Activated CD8-positive, alpha-beta memory T cell treated with anti-CD3 and anti-CD28 coated beads, Interleukin-2, amount 10 ng/mL, durations not matched to agents 7 days and 5 days (primary cell): ENCODE results near the gene ROS1. TPM values are rescaled to one million over a fixed set of nuclear protein-coding genes. Genes with fewer than 3 reads are reported as not detected.
"Not testable (repeated sequence)": the region's sequence is repeated elsewhere in the genome, so short reads cannot be mapped to it uniquely, and the experiment has no call there.

Experiments
- ATAC-seq: fragments of 150-1000 bp; cut with Tn5 transposase; one replicate; pipeline ENCODE4 v1.10.0; 2021; ENCODE audit warnings: moderate library complexity
- CTCF ChIA-PET: fragments of 350-600 bp; sonication (Branson Sonifier 250); formaldehyde crosslinking; loops from one replicate; lab custom pipeline; 2021; ENCODE audit warnings: antibody characterized with exemption; lab: Charles Lee
- DNase-seq: peaks from one replicate; pipeline ENCODE4 v3.0.0-alpha.2; 2020
- H3K27ac Mint-ChIP-seq: one replicate; pipeline ENCODE4 v1.8.0; 2021; ENCODE audit warnings: mild to moderate bottlenecking, mixed read lengths
- H3K27me3 Mint-ChIP-seq: one replicate; pipeline ENCODE4 v1.8.0; 2021; ENCODE audit warnings: mixed read lengths
- H3K36me3 Mint-ChIP-seq: one replicate; pipeline ENCODE4 v1.8.0; 2021; ENCODE audit warnings: mild to moderate bottlenecking, mixed read lengths
- H3K4me1 Mint-ChIP-seq: one replicate; pipeline ENCODE4 v1.8.0; 2021; ENCODE audit warnings: mixed read lengths
- H3K4me3 Mint-ChIP-seq: one replicate; pipeline ENCODE4 v1.8.0; 2021; ENCODE audit warnings: mild to moderate bottlenecking, moderate library complexity, mixed read lengths
- H3K9me3 Mint-ChIP-seq: one replicate; pipeline ENCODE4 v1.8.0; 2022; ENCODE audit warnings: low read depth, mixed read lengths
- total RNA-seq, 2 experiments: library from RNA; stranded (reverse); gene quantifications; one replicate each; pipeline ENCODE4 v1.2.3, GENCODE V29; 2021

ROS1 gene
- total RNA-seq, 2 experiments from 2014 or later: not detected

DNA sequence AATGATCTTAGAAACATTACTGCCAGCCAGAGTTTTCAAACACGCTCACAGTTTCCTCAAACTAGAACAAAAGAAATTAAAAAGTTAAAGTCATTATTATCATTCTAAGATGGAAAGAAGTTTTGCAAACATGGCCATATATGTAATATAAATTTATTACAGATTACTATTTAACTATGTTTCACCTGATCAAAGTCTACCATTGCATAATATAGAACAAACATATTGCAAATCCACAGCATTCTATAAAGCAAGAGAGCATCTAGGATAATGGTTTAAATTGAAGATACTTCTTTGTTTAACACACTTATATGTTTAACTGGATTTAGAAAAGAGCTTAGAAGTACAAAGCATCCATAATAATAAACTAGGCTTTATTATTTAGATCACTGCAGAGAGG, 30.5 kb upstream of the ROS1 start:
- no peak overlapping the region for H3K27ac Mint-ChIP-seq
- peaks cover 31% of the 10 kb centered on the region for H3K27me3 Mint-ChIP-seq
- no peaks in the 10 kb centered on the region for H3K9me3 Mint-ChIP-seq
- CTCF ChIA-PET: interaction anchor here (1.2 to 1.7 kb wide), 2 partner anchors 9 to 100 kb away, joined by 4 to 5 read pairs; no protein-coding TSS in a partner anchor
- ATAC-seq: no peak
- H3K4me1 Mint-ChIP-seq: peaks cover 7% of the 10 kb centered on the region
- no peaks in the 10 kb centered on the region for H3K36me3 Mint-ChIP-seq
- no peak for DNase-seq
- no peak overlapping the region for H3K4me3 Mint-ChIP-seq

DNA sequence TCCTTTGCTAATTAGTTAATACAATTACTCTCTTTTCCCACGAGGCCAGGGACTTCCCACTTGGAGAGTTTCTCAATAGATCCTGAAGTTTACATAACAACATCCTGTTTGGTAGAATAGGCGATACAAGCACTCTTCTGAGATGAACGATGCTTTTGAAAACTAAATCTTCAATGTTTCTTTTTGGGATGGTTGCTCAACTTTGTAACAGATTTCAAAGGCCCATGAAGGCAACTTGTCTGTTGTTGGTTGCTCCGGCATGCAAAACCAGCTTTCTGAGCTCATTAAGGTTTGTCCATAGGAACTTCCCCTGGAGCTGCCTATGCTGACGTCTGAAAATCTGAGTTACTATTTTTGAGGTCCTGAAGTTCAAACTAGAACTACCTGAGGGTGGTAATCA, 25.9 kb upstream of the ROS1 start:
- H3K27me3 Mint-ChIP-seq: peaks cover 49% of the 10 kb centered on the region
- DNase-seq (no peak), ATAC-seq (no peak)
- no peaks in the 10 kb centered on the region for H3K4me1 Mint-ChIP-seq
- H3K4me3 Mint-ChIP-seq: no peak overlapping the region
- CTCF ChIA-PET: interaction anchor here (0.9 to 1.9 kb wide), 6 partner anchors 27 to 153 kb away, joined by 3 to 9 read pairs (median 6); partner anchors contain the start of gene GOPC
- no peaks in the 10 kb centered on the region for H3K9me3 Mint-ChIP-seq
- no peak overlapping the region for H3K27ac Mint-ChIP-seq
- no peaks in the 10 kb centered on the region for H3K36me3 Mint-ChIP-seq

DNA sequence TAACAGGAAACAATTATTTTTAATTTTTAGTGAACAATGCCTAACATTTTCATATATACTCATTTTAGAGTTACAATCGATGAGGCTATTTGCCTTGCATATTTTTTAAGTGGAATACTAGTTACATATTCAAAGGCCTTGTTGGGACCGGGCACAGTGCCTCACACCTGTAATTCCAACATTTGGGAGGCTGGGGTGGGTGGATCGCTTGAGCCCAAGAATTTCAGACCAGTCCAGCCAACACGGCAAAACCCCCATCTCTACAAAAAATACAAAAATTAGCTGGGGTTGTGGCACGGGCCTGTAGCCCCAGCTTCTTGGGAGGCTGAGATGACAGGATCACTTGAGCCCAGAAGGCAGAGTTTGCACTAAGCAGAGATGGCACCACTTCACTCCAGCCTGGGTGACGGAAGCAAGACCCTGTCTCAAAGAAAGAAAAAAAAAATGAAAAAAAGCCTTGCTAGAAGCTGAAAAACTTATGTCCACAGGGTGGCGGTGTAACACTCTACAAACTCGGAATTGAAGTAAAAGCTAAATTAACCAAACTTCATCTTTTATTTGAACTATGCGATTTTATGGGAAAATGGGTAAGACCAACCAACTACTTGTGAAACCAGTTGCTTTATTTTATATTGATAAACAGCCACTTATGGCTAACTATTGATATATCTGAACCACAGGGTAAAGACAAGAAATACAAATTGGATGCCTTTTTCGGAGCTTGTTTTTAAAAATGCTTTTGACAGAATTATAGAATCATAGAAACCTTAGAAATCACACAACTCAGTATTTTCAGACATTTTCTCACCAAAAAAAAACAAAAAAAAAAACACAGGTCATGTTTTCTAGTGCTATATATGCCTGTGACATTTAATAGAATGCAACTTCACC, 24.1 kb upstream of the ROS1 start:
- no peak overlapping the region for H3K27ac Mint-ChIP-seq
- peak; percentile 47 for ATAC-seq
- H3K27me3 Mint-ChIP-seq: peaks cover 53% of the 10 kb centered on the region

DNA sequence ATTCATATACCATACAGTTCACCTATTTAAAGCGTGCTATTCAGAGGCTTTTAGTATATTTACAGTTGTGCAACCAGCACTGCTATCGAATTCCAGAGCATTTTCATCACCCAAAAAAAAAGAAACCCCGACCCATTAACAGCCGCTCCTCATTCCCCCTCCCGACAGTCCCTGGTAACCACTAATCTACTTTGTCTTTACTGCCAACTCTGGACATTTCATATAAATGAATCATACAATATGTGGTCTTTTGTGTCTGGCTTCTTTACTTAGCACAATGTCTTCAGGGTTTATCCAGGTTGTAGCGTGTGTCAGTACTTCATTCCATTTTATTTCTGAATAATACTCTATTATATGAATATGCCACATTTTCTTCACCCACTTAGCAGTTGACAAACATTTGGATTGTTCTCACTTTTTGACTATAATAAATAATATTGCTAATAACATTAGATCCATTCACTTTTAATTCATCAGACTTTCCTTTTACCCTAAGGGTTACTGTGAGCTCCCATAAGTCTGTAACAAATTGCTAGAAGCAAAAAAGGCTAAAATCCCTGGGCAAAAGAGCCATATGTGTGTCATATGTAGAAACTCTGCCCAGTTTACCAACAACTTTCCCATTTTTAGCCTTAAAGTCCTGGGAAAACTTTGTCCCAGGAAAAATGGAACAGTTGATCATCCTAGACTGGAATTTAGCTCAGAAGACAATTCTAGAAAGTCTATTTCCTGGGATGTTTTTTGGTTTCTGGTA, 23.2 kb upstream of the ROS1 start:
- H3K4me3 Mint-ChIP-seq: no peak overlapping the region
- no peaks in the 10 kb centered on the region for H3K36me3 Mint-ChIP-seq
- peaks cover 53% of the 10 kb centered on the region for H3K27me3 Mint-ChIP-seq
- DNase-seq: no peak
- H3K4me1 Mint-ChIP-seq: no peaks in the 10 kb centered on the region
- CTCF ChIA-PET: interaction anchor here (0.6 to 2.9 kb wide), 19 partner anchors 12 to 176 kb away, joined by 3 to 69 read pairs (median 6); partner anchors contain the start of gene GOPC
- no peak for ATAC-seq
- no peak overlapping the region for H3K27ac Mint-ChIP-seq
- no peaks in the 10 kb centered on the region for H3K9me3 Mint-ChIP-seq

More for the DNA sequence above, 24.1 kb upstream of the ROS1 start:
- peak; percentile 69 for DNase-seq
- H3K4me3 Mint-ChIP-seq: no peak overlapping the region
- no peaks in the 10 kb centered on the region for H3K9me3 Mint-ChIP-seq
- CTCF ChIA-PET: interaction anchor here (0.6 to 2.9 kb wide), 32 partner anchors 9 to 1401 kb away, joined by 3 to 69 read pairs (median 4); partner anchors contain the start of gene GOPC
- no peaks in the 10 kb centered on the region for H3K4me1 Mint-ChIP-seq
- no peaks in the 10 kb centered on the region for H3K36me3 Mint-ChIP-seq

DNA sequence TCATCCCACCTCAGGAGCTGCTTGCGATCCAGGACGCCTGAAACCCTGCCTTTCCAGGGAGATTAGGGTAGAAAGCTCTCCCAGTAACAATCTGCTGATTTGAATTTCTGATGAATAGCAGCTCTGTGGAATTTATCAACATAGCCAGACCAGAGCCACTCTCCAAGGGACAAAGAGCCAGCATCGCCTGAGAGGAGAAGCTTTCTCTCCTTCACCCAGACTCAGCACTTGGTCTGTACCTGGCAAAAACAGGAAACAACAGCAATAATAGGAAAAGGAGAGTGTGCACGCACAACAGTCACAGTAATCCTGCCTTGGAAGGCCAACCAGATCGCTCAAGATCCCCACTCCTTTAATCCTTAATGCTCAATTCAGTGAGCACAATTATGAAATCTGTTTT, 22.3 kb upstream of the ROS1 start:
- no peak overlapping the region for H3K4me3 Mint-ChIP-seq
- no peaks in the 10 kb centered on the region for H3K36me3 Mint-ChIP-seq
- peaks cover 52% of the 10 kb centered on the region for H3K27me3 Mint-ChIP-seq
- H3K9me3 Mint-ChIP-seq: no peaks in the 10 kb centered on the region
- ATAC-seq (no peak), DNase-seq (no peak)
- CTCF ChIA-PET: interaction anchor here (0.6 to 2.6 kb wide), 3 partner anchors 11 to 107 kb away, joined by 3 to 47 read pairs (median 5); no protein-coding TSS in a partner anchor
- no peak overlapping the region for H3K27ac Mint-ChIP-seq
- H3K4me1 Mint-ChIP-seq: no peaks in the 10 kb centered on the region

DNA sequence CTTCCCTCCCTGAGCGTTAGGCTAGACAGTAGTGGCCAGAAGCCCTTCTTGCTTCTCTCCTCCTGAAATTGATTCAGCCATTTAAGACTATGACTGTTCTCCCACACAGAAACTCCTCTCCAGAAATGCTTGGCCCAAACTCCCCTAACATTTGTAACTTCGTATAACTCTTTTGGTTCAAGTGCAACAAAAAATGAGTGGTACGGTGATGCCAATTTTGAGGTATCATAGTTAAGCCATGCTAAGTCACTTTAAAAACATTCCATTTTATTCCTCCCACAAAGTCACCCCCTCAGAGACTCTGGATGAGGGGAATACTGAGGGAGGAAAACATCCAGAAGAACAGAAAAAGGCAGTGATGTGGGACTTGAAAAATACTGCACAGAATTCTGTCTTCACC, 21.1 kb upstream of the ROS1 start:
- peaks cover 57% of the 10 kb centered on the region for H3K27me3 Mint-ChIP-seq
- CTCF ChIA-PET: no interaction called here
- H3K36me3 Mint-ChIP-seq: no peaks in the 10 kb centered on the region
- H3K4me1 Mint-ChIP-seq: no peaks in the 10 kb centered on the region
- H3K4me3 Mint-ChIP-seq: no peak overlapping the region
- ATAC-seq (no peak), DNase-seq (no peak)
- H3K9me3 Mint-ChIP-seq: no peaks in the 10 kb centered on the region
- no peak overlapping the region for H3K27ac Mint-ChIP-seq

DNA sequence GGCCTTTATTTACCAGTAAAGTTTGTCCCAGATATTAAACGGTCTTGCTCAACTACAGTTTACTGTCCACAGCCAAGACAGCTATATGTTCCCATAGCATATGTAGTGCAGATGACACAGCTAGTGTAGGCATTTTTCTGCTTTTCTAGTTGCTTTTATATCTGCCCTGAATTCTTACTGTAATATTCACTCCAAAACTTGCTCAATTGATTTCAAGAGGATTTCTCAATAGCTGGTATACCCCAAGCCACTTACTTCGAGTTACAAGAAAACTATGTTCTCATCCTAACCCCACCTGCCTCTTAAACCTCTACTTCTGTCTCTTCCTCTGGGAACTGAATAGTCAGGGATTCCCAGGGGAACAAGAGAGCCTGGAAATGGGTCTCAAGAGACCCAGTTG, 18.9 kb upstream of the ROS1 start:
- peaks cover 51% of the 10 kb centered on the region for H3K27me3 Mint-ChIP-seq
- no peaks in the 10 kb centered on the region for H3K4me1 Mint-ChIP-seq
- ATAC-seq: no peak
- no peak overlapping the region for H3K27ac Mint-ChIP-seq
- no peaks in the 10 kb centered on the region for H3K36me3 Mint-ChIP-seq
- H3K9me3 Mint-ChIP-seq: no peaks in the 10 kb centered on the region
- CTCF ChIA-PET: interaction anchor here (3.6 kb wide), 1 partner anchor 112 kb away, joined by 12 read pairs; no protein-coding TSS in a partner anchor
- H3K4me3 Mint-ChIP-seq: no peak overlapping the region
- DNase-seq: no peak

DNA sequence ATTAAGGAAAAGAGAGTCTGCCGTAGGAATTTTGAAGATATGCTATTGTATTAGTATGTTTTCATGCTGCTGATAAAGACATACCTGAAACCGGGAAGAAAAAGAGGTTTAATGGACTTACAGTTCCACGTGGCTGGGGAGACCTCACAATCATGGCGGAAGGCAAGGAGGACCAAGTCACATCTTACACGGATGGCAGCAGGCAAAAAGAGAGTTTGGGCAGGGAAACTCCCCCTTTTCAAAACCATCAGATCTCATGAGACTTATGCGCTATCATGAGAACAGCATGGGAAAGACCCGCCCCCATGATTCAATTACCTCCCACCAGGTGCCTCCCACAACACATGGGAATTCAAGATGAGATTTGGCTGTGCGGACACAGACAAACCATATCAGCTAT, 16.6 kb upstream of the ROS1 start:
- not testable (repeated sequence) for H3K36me3 Mint-ChIP-seq, H3K27ac Mint-ChIP-seq, H3K9me3 Mint-ChIP-seq, DNase-seq, H3K4me1 Mint-ChIP-seq, H3K4me3 Mint-ChIP-seq, ATAC-seq
- peaks cover 41% of the 10 kb centered on the region for H3K27me3 Mint-ChIP-seq
- CTCF ChIA-PET: interaction anchor here (3.6 kb wide), 1 partner anchor 114 kb away, joined by 12 read pairs; no protein-coding TSS in a partner anchor

DNA sequence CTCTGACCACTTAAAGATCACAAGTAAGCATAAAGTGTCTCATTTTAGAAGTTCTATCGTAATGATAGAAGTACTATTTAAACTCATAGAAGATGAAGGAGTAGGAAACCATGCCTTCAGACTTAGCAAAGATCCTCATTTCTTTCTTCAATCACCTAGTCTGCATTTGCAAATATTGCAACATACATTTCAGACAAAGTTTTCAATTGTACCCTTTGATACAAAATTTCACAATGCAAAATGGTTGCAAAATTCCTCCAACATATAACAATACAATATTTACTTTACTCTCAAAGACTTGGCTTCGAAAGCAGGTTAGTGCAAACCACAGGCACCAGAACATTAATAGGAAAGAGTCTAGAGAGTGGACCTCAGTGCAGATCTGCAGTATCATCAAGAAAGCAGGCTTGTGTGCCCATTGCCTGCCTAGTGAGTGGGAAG, 16.1 kb upstream of the ROS1 start:
- CTCF ChIA-PET: interaction anchor here (3.6 kb wide), 1 partner anchor 115 kb away, joined by 12 read pairs; no protein-coding TSS in a partner anchor
- no peak overlapping the region for H3K4me3 Mint-ChIP-seq
- no peaks in the 10 kb centered on the region for H3K9me3 Mint-ChIP-seq
- H3K4me1 Mint-ChIP-seq: no peaks in the 10 kb centered on the region
- no peak overlapping the region for H3K27ac Mint-ChIP-seq
- no peak for ATAC-seq
- H3K36me3 Mint-ChIP-seq: no peaks in the 10 kb centered on the region
- no peak for DNase-seq
- peaks cover 40% of the 10 kb centered on the region for H3K27me3 Mint-ChIP-seq

DNA sequence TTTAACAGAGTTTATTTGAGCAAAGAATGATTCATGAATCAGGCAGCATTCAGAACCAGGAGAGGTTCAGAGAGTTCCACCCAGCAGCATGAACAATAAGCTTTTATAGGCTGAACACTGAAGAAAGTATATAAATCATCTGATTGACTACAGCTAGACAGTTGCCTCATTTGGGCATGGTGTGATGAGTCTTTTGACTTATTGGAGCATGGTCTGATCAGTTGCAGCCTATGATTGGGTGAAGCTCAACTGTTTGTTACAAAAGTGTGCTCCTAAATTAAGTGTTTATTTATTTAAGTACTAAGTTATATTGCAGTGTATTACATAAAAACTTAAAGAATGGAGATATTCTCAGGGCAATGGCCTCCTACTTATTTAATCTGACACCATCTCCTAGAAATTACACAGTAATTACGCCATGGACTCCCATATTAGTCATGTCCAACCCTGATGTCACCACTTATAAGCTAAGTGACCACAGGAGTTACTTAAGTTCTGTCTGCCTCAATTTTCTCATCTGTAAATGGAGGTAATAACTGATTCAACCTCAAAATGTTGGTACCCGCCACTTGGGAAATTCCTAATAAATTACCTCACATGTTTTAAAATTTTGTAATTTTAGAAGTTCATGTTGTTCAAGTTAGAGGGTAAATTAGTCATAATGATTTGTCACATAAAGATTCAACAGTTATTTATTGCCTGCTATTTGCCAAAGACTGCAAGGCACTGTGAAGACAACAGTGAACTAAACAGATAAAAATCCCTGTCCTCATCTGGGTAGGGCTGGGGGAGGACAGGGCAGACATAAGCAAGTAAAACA, 15.2 kb upstream of the ROS1 start:
- Mint-ChIP-seq H3K27ac (no peak overlapping the region), H3K4me1 (no peaks in the 10 kb centered on the region), H3K27me3 (peaks cover 42% of the 10 kb centered on the region), H3K4me3 (no peak overlapping the region), H3K36me3 (no peaks in the 10 kb centered on the region), H3K9me3 (no peaks in the 10 kb centered on the region)
- ATAC-seq (no peak), DNase-seq (no peak)
- CTCF ChIA-PET: interaction anchor here (0.7 kb wide), 1 partner anchor 60 kb away, joined by 3 read pairs; no protein-coding TSS in a partner anchor

DNA sequence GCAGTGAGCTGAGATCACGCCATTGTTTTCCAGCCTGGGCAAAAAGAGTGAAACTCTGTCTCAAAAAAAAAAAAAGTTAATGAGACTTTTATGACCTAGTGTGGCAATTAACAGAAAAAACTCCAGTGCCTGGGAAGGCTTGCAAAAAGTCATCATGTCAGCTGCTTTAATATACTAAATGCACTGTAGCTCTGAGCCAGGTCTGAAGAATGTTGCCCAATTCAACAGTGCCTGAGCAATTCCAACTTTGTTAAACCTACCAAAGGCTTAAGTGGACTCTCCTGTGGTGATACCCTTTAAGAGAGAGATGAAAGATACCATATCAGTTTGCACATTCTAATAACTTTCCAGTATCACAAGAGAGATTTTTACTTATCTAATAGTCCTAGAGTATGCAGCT, 6.5 kb upstream of the ROS1 start:
- Mint-ChIP-seq H3K4me3 (no peak overlapping the region), H3K36me3 (no peaks in the 10 kb centered on the region), H3K4me1 (no peaks in the 10 kb centered on the region), H3K9me3 (no peaks in the 10 kb centered on the region), H3K27ac (no peak overlapping the region), H3K27me3 (peaks cover 65% of the 10 kb centered on the region)
- CTCF ChIA-PET: no interaction called here
- ATAC-seq (no peak), DNase-seq (no peak)

DNA sequence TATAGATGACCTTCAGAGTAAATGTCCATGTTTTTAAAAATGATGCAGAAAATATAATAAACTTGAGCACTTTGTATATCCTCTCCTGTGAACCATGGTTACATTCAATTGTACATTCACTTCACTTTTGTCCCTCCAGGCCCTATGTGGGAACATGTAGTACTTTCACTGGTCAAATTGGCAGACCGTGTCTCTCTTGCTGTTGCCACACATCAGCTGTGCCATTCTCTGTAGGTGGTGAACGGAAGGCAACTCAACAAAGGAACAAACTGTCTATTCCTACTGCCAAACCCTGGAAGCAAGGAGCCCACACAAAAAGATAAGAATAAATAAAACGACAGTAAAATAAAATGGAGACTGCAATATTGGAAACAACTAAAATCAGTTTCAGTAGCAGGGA, 2.0 kb downstream of the ROS1 start:
- ATAC-seq: no peak
- Mint-ChIP-seq H3K4me1 (no peaks in the 10 kb centered on the region), H3K4me3 (no peak overlapping the region), H3K9me3 (no peaks in the 10 kb centered on the region), H3K27me3 (peaks cover 35% of the 10 kb centered on the region), H3K27ac (no peak overlapping the region), H3K36me3 (no peaks in the 10 kb centered on the region)
- DNase-seq: no peak
- CTCF ChIA-PET: no interaction called here
